ENCODE data around the gene NFATC2IP. TPM values are rescaled to one million over a fixed set of nuclear protein-coding genes. Genes with fewer than 3 reads are reported as not detected.

The NFATC2IP gene
- total RNA-seq, 1 donor from 2014 or later = 39.5 TPM

- Mint-ChIP-seq H3K4me1 (ENCODE audit: unreplicated experiment) (no peaks in the 10 kb centered on the region), H3K9me3 (ENCODE audit: unreplicated experiment) (no peaks in the 10 kb centered on the region), H3K36me3 (ENCODE audit: unreplicated experiment) (no peaks in the 10 kb centered on the region), H3K27me3 (ENCODE audit: unreplicated experiment) (peaks cover 27% of the 10 kb centered on the region), H3K4me3 (ENCODE audit: unreplicated experiment) (no peak overlapping the region), H3K27ac (ENCODE audit: unreplicated experiment) (no peak overlapping the region)
- TF ChIP-seq CTCF (IDR thresholded peaks at IDR 0.05) = no peak
- no peak for DNase-seq (ENCODE audit: extremely low spot score, unreplicated experiment)
These were observed 57.2 kb downstream of the NFATC2IP start for GRCh38 chr16:29007730-29008593.

GRCh38 chr16:29009050-29009837 lies 58.5 kb downstream of the NFATC2IP start:
- no peak for TF ChIP-seq CTCF (IDR thresholded peaks at IDR 0.05)
- no peaks in the 10 kb centered on the region for H3K36me3 Mint-ChIP-seq (ENCODE audit: unreplicated experiment)
- no peaks in the 10 kb centered on the region for H3K9me3 Mint-ChIP-seq (ENCODE audit: unreplicated experiment)
- no peaks in the 10 kb centered on the region for H3K4me1 Mint-ChIP-seq (ENCODE audit: unreplicated experiment)
- H3K27ac Mint-ChIP-seq (ENCODE audit: unreplicated experiment) = no peak overlapping the region
- H3K4me3 Mint-ChIP-seq (ENCODE audit: unreplicated experiment) = no peak overlapping the region
- no peak for DNase-seq (ENCODE audit: extremely low spot score, unreplicated experiment)
- H3K27me3 Mint-ChIP-seq (ENCODE audit: unreplicated experiment) = peaks cover 17% of the 10 kb centered on the region

GRCh38 chr16:29009838-29010166 lies 59.1 kb downstream of the NFATC2IP start:
- no peak for DNase-seq (ENCODE audit: extremely low spot score, unreplicated experiment)
- peaks cover 13% of the 10 kb centered on the region for H3K27me3 Mint-ChIP-seq (ENCODE audit: unreplicated experiment)
- no peak for TF ChIP-seq CTCF (IDR thresholded peaks at IDR 0.05)
- H3K36me3 Mint-ChIP-seq (ENCODE audit: unreplicated experiment) = no peaks in the 10 kb centered on the region
- no peak overlapping the region for H3K4me3 Mint-ChIP-seq (ENCODE audit: unreplicated experiment)
- no peaks in the 10 kb centered on the region for H3K4me1 Mint-ChIP-seq (ENCODE audit: unreplicated experiment)
- no peaks in the 10 kb centered on the region for H3K9me3 Mint-ChIP-seq (ENCODE audit: unreplicated experiment)
- H3K27ac Mint-ChIP-seq (ENCODE audit: unreplicated experiment) = no peak overlapping the region

- Mint-ChIP-seq H3K36me3 (ENCODE audit: unreplicated experiment) (no peaks in the 10 kb centered on the region), H3K27ac (ENCODE audit: unreplicated experiment) (no peak overlapping the region), H3K27me3 (ENCODE audit: unreplicated experiment) (peaks cover 6% of the 10 kb centered on the region), H3K4me3 (ENCODE audit: unreplicated experiment) (no peak overlapping the region), H3K9me3 (ENCODE audit: unreplicated experiment) (no peaks in the 10 kb centered on the region), H3K4me1 (ENCODE audit: unreplicated experiment) (no peaks in the 10 kb centered on the region)
- DNase-seq (ENCODE audit: extremely low spot score, unreplicated experiment) = no peak
- TF ChIP-seq CTCF (IDR thresholded peaks at IDR 0.05) = no peak
These were observed 60.4 kb downstream of the NFATC2IP start for GRCh38 chr16:29011112-29011511.

- Mint-ChIP-seq H3K27ac (ENCODE audit: unreplicated experiment) (no peak overlapping the region), H3K9me3 (ENCODE audit: unreplicated experiment) (no peaks in the 10 kb centered on the region), H3K4me3 (ENCODE audit: unreplicated experiment) (no peak overlapping the region), H3K36me3 (ENCODE audit: unreplicated experiment) (no peaks in the 10 kb centered on the region), H3K27me3 (ENCODE audit: unreplicated experiment) (peaks cover 4% of the 10 kb centered on the region), H3K4me1 (ENCODE audit: unreplicated experiment) (no peaks in the 10 kb centered on the region)
- DNase-seq (ENCODE audit: extremely low spot score, unreplicated experiment) = no peak
- TF ChIP-seq CTCF (IDR thresholded peaks at IDR 0.05) = no peak
These were observed 61.1 kb downstream of the NFATC2IP start for GRCh38 chr16:29011851-29012250.

All from osteocyte (in vitro differentiated cells).